ENCODE results near the gene ADAMTSL1. TPM values are rescaled to one million over a fixed set of nuclear protein-coding genes. Genes with fewer than 3 reads are reported as not detected.

ADAMTSL1 gene
- total RNA-seq, 1 experiment from 2014 or later: 0.95 TPM

DNA sequence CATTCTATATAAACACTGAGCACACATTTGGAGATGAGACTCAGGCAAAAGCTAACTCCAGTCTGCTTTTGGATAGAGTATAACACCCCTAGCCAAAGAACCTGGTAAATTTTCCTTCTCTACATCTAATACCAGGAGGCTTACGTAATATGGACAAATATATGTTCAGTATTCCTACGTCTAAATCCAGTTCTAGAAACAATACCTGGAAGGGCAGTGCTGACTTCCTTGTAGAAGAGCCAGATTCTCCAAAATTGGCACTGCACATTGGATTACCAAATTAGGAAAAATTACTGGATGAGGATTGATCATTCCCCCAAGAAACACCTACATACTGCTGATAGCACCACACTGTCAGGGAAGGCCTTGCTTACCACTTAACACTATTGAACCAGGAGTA lies 311.7 kb downstream of the ADAMTSL1 start:
- no peak for DNase-seq (ENCODE audit: low read depth in 1 of 2, low spot score in 2 of 2)
- Histone ChIP-seq H3K27me3 (replicated peaks) (no peaks in the 10 kb centered on the region), H3K4me3 (no peak overlapping the region), H3K9me3 (replicated peaks) (no peaks in the 10 kb centered on the region), H3K27ac (no peak overlapping the region), H3K4me1 (replicated peaks) (no peaks in the 10 kb centered on the region), H3K36me3 (no peaks in the 10 kb centered on the region)

DNA sequence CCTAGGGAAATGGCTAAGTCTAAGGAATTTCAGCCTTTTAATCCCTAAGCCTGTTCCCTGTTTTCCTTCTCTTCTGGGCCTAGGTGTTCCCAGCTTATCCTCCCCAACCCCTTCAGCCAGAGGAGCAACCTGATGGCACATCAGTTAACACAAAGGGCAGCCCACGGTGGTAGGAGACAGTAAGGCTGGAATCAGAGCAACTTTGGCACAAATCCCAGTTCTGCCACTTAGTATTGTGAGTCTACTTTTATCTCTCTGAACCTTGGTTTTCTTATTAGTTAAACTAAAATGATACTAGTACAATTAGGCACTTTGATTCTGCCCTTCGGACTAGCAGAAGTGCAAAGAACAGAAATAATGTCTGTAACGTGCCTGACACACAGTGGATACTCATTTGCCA lies 312.2 kb downstream of the ADAMTSL1 start:
- H3K4me1 ChIP-seq (replicated peaks): no peaks in the 10 kb centered on the region
- H3K4me3 ChIP-seq: no peak overlapping the region
- DNase-seq (ENCODE audit: low read depth in 1 of 2, low spot score in 2 of 2): no peak
- no peaks in the 10 kb centered on the region for H3K27me3 ChIP-seq (replicated peaks)
- H3K9me3 ChIP-seq (replicated peaks): no peaks in the 10 kb centered on the region
- H3K36me3 ChIP-seq: no peaks in the 10 kb centered on the region
- no peak overlapping the region for H3K27ac ChIP-seq

DNA sequence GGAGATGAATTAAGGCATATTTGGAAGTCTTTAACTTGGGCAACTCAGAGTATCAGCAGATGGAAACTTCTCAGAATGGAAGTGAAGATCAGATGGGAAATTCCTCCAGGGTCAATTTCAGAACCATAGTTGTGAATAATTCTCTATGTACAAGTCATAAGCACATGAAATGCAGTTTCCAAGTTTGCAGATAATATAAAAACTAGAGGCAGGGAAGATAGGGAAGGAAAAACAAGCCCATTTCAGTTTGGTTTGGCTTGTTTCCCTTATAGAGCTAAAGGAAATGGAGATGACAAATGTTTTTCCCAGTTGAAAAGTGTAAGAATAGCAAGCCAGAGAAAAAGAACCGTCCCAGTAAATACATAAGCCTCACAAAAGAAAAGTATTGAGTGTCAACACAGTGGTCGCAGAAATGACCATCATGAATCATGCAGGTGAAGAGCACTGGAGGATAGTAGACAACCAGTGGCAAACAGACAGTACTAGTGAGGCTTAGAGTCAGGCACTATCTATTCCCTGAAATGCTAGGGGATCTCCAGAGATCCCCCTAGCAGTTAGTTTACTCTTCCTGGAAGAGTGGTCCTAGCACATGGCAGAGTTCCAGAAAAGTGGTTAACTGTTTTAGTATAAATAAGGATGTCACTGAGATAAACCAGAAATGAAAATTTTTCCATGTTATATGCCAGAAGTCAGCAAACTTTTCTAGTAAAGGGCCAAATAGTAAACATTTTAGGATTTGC lies 313.1 kb downstream of the ADAMTSL1 start:
- DNase-seq (ENCODE audit: low read depth in 1 of 2, low spot score in 2 of 2): no peak
- Histone ChIP-seq H3K4me3 (no peak overlapping the region), H3K4me1 (replicated peaks) (no peaks in the 10 kb centered on the region), H3K36me3 (no peaks in the 10 kb centered on the region), H3K27me3 (replicated peaks) (no peaks in the 10 kb centered on the region), H3K9me3 (replicated peaks) (no peaks in the 10 kb centered on the region), H3K27ac (no peak overlapping the region)

DNA sequence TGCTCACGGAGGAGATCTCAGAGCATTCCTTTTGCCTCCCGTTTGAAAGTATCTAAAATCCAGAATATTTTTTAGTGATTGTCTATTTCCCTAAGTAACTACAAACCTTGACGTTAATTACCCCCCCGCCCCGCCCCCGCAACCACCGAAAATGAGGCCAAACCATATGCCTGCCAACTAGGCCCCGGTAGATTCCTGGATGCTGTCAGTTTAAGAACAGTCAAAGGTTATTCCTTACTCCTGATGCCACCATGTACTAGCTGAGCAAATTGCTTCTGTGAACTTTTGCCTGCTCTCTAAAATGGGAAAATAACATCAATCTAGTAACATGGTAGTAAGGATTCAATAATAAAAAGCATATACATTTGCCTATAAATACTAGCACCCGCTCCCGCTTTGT lies 314.3 kb downstream of the ADAMTSL1 start:
- Histone ChIP-seq H3K27me3 (replicated peaks) (no peaks in the 10 kb centered on the region), H3K9me3 (replicated peaks) (no peaks in the 10 kb centered on the region), H3K36me3 (no peaks in the 10 kb centered on the region), H3K27ac (no peak overlapping the region), H3K4me1 (replicated peaks) (no peaks in the 10 kb centered on the region), H3K4me3 (no peak overlapping the region)
- no peak for DNase-seq (ENCODE audit: low read depth in 1 of 2, low spot score in 2 of 2)

DNA sequence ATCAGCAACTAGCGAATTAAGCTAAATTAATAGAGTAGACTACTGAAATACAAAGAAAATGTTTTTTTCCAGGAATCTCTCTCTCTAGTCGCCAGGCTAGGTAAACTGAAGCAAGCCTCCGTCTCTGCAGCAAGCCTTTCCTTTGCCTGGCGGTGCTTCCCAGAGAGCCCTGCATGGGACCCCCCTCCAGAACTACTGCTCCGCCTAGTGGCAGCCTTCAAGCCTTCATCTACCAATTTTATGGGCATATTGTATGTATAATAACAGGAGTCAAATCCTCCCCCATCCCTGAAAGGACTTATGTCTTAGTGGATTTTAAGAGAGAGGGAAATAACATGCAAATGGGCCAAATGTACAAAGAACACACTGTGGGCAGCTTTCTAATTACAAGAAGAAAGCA lies 317.1 kb downstream of the ADAMTSL1 start:
- Histone ChIP-seq H3K36me3 (no peaks in the 10 kb centered on the region), H3K4me3 (no peak overlapping the region), H3K27ac (no peak overlapping the region), H3K9me3 (replicated peaks) (no peaks in the 10 kb centered on the region), H3K4me1 (replicated peaks) (no peaks in the 10 kb centered on the region), H3K27me3 (replicated peaks) (no peaks in the 10 kb centered on the region)
- peak in 1 of 2 experiments; percentile 16 for DNase-seq (ENCODE audit: low read depth in 1 of 2, low spot score in 2 of 2)

DNA sequence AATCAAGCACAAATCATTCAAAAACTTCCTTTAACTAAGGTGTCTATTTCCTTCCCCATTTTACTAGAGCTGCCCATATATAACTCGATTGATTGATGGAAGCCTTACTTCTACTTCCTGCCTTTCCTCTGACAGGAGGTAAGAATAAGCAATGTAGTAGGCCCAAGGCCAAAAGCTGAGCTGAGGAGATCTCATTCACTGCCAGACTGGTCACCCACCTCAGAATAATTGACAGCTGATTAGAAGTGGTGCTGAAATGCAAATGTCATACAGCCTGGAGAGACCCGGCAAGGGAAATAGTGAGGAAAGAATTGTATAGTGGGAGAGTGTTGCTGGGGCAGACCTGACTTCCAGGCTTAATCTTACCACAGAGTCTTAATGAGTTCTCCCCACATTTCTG lies 319.2 kb downstream of the ADAMTSL1 start:
- Histone ChIP-seq H3K27me3 (replicated peaks) (no peaks in the 10 kb centered on the region), H3K9me3 (replicated peaks) (no peaks in the 10 kb centered on the region), H3K27ac (no peak overlapping the region), H3K36me3 (no peaks in the 10 kb centered on the region), H3K4me1 (replicated peaks) (no peaks in the 10 kb centered on the region), H3K4me3 (no peak overlapping the region)
- DNase-seq (ENCODE audit: low read depth in 1 of 2, low spot score in 2 of 2): no peak

DNA sequence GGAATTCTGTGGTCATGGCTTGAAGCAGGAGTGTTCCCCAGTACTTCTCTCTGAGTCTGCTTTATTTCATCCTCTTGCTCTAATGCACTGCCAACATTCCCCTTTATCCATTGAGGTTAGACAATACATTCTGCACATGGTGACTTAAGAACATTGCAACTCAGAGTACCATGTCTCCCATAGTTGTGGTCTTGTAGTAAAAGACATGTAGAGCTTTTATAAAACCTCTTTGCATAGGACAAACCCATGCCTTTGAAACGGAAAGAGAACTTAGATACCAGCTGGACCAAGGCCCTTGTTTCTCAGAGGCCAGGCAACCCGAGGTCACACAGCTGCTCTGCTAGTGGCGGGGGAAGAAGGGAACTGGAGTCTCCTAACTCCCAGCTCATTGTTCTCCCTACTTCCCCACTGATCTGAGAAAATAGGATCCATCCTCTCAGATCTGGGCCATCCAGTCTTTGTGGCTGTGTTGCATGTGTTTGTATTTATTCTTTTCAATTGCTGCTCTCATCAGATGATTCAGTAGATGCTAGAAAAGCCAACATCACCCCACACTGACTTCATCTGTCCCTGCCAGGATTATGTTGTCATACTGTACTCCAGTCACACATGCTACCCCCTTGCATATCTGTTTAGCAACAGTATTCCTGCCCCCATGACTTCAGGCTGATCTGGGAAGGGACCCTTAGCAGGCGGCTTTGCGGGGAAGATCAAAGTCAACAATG lies 322.2 kb downstream of the ADAMTSL1 start:
- H3K4me1 ChIP-seq (replicated peaks): no peaks in the 10 kb centered on the region
- no peaks in the 10 kb centered on the region for H3K9me3 ChIP-seq (replicated peaks)
- H3K4me3 ChIP-seq: no peak overlapping the region
- DNase-seq (ENCODE audit: low read depth in 1 of 2, low spot score in 2 of 2): no peak
- H3K27ac ChIP-seq: no peak overlapping the region
- H3K36me3 ChIP-seq: no peaks in the 10 kb centered on the region
- H3K27me3 ChIP-seq (replicated peaks): no peaks in the 10 kb centered on the region

DNA sequence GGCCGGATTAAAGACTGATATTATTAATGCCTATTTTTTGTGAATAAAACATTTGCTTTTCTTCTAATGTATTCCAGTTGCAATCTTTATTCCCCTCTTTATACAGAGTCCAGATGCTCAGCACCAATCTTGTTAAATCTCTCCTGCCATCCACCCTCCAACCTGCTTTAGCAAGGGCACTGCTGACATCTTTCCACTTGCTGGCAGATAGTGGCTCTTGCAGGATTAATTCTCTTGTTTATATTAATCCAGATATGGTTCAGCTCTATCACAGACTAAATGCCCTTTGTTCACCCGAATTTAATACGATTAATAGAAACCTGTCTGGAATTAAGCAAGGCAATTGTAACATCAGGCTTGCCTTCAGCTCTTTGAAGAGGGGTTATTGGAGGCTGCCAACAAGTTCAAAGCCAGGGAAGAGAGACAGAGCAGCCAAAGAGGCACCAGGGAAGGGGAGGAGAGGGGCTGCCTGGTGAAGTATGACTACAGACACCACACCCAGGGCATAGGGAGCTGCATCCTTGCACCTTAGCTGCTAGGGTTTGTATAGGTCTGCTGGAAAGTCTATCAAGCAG lies 322.8 kb downstream of the ADAMTSL1 start:
- no peaks in the 10 kb centered on the region for H3K36me3 ChIP-seq
- no peak for DNase-seq (ENCODE audit: low read depth in 1 of 2, low spot score in 2 of 2)
- no peak overlapping the region for H3K4me3 ChIP-seq
- H3K9me3 ChIP-seq (replicated peaks): no peaks in the 10 kb centered on the region
- no peak overlapping the region for H3K27ac ChIP-seq
- no peaks in the 10 kb centered on the region for H3K27me3 ChIP-seq (replicated peaks)
- H3K4me1 ChIP-seq (replicated peaks): no peaks in the 10 kb centered on the region

DNA sequence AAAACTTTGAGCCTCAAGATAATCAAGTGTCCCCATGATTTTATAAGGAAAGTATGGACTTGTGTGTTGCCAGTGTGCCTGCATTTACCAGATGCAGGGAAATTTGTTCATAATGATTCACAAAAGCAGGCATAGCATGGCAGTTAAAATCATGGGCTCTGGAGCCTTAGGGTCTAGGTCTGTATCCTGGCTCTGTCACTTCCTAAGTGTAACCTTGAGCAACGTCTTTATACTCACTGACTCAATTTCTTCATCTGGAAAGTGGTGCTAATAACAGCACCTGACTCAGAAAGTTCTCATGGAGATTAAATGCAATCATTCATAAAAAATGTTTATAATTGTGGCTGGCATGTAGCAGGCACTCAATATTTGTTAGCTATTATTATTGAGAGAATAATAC lies 324.2 kb downstream of the ADAMTSL1 start:
- Histone ChIP-seq H3K27me3 (replicated peaks) (no peaks in the 10 kb centered on the region), H3K27ac (no peak overlapping the region), H3K36me3 (no peaks in the 10 kb centered on the region), H3K4me3 (no peak overlapping the region), H3K9me3 (replicated peaks) (no peaks in the 10 kb centered on the region), H3K4me1 (replicated peaks) (no peaks in the 10 kb centered on the region)
- DNase-seq (ENCODE audit: low read depth in 1 of 2, low spot score in 2 of 2): no peak

DNA sequence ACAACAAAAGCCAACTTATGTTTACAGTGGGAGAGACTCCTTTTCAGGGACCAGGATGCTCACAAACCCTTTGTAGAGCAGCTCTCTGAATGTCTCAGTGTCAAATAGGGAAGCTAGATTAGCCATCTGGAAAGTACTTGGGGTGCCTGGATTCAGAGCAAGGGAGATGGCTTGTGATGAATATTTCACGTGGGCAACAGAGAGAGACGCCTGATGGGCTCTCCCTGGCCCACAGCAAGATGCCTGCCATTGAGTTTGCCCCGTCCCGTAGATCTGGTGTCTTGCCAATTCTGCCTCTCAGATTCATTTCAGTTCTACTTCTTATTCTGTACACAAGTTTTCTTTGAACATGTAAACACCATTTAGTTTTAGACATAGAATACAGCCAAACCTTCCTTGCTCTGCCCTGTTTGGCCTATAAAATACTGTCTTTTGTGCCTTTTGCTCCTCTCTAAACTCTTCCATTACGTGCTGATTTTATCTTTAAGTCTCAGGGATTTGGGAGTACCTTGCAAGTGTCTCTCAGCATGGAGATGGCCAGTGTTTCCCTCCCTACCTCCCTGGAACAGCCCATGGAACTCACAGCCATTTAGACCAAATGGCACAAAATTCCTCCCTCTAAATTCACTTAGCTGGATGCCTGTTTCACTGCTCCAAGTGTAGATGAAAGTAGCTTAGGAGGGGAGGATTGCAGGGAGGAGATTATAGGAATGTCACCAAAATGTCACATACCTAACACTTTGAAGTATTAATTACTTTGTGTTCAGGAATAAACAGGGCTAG lies 324.7 kb downstream of the ADAMTSL1 start:
- H3K4me3 ChIP-seq: no peak overlapping the region
- DNase-seq (ENCODE audit: low read depth in 1 of 2, low spot score in 2 of 2): no peak
- no peaks in the 10 kb centered on the region for H3K36me3 ChIP-seq
- no peaks in the 10 kb centered on the region for H3K27me3 ChIP-seq (replicated peaks)
- no peak overlapping the region for H3K27ac ChIP-seq
- H3K4me1 ChIP-seq (replicated peaks): no peaks in the 10 kb centered on the region
- no peaks in the 10 kb centered on the region for H3K9me3 ChIP-seq (replicated peaks)

DNA sequence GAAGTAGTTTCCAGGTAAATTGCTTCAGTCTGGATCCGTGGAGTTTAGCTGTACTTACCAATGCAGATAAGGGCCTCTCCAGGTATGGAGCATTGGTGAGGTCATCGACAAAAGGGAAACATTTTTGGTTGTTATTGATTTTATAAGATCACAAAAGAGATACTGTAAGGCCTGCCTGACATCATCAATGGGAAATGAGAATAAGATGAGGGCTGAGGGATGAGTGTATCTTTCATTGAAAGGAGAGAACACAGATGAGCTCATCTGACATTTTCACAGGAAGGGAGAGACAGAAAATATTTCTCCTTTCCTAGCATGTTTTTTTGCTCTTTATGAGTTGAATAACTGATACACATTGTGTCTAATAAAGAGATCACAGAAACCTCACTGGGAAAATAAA lies 325.5 kb downstream of the ADAMTSL1 start:
- no peaks in the 10 kb centered on the region for H3K27me3 ChIP-seq (replicated peaks)
- H3K4me1 ChIP-seq (replicated peaks): no peaks in the 10 kb centered on the region
- H3K27ac ChIP-seq: no peak overlapping the region
- no peak overlapping the region for H3K4me3 ChIP-seq
- no peak for DNase-seq (ENCODE audit: low read depth in 1 of 2, low spot score in 2 of 2)
- no peaks in the 10 kb centered on the region for H3K36me3 ChIP-seq
- no peaks in the 10 kb centered on the region for H3K9me3 ChIP-seq (replicated peaks)

DNA sequence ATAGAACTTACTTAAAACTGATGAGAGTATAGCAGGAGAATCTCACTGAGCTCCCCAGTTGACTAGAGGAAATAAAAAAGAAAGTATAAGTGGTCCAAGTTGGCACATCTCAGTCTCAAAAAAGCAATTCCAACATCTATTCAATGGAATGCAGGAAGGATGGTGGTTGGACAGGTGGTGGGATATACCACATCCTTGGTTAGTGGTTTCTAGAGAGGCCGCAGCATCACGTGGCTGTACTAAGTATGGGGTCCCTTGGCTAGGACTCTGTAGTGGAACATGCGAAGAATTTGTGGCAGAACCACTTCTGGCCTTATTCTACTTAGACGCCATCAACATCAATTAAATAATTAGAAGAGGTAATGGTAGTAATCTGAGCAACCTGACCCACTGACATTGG lies 326.6 kb downstream of the ADAMTSL1 start:
- Histone ChIP-seq H3K4me1 (replicated peaks) (no peaks in the 10 kb centered on the region), H3K36me3 (no peaks in the 10 kb centered on the region), H3K27me3 (replicated peaks) (no peaks in the 10 kb centered on the region), H3K4me3 (no peak overlapping the region), H3K9me3 (replicated peaks) (no peaks in the 10 kb centered on the region), H3K27ac (no peak overlapping the region)
- no peak for DNase-seq (ENCODE audit: low read depth in 1 of 2, low spot score in 2 of 2)

DNA sequence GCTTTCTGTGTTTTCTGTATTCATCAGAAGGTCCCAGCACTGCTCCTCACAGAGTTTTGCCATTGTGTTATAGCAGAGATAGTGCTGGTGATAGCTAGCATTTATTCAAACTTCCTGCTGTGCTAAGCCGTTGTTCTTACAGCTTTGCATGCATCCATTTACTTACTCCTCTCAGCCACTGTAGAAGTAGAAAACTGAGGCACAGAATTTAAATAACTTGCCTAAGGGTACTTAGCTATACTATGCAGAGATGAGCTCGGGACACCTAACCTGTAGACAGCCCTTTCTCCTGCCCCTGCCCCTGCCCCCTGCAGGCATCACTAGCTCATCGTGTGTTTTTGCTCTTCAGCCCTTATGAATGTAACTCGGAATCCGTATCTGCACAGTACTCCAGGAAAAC lies 331.4 kb downstream of the ADAMTSL1 start:
- Histone ChIP-seq H3K9me3 (replicated peaks) (no peaks in the 10 kb centered on the region), H3K4me3 (no peak overlapping the region), H3K4me1 (replicated peaks) (no peaks in the 10 kb centered on the region), H3K36me3 (no peaks in the 10 kb centered on the region), H3K27ac (no peak overlapping the region), H3K27me3 (replicated peaks) (no peaks in the 10 kb centered on the region)
- DNase-seq (ENCODE audit: low read depth in 1 of 2, low spot score in 2 of 2): no peak

Data from SJSA1 (cell line).